Endothelial cell of umbilical vein (primary cell): ENCODE measurements around the gene SHROOM2. TPM values are rescaled to one million over a fixed set of nuclear protein-coding genes. Genes with fewer than 3 reads are reported as not detected.

Experiments used
- BruUV-seq: library from RNA; stranded (reverse); fragments of 400-500 nt; replicated peaks from 2 replicates; lab custom pipeline; 2021; lab: Mats Ljungman, UMichigan
- CTCF ChIA-PET: fragments of 300-600, 350-600 bp; sonication (Branson Sonifier 250); formaldehyde crosslinking; loops from one replicate; lab custom pipeline; 2021; ENCODE audit warnings: antibody characterized with exemption, inconsistent platforms; lab: Charles Lee
- POLR2A ChIA-PET: fragments of 300-600, 350-600 bp; sonication (Branson Sonifier 250); formaldehyde crosslinking; loops from one replicate; lab custom pipeline; 2021; ENCODE audit warnings: antibody characterized with exemption, inconsistent platforms; lab: Charles Lee
- DNase-seq: peaks from one replicate; pipeline ENCODE4 v3.0.0-alpha.2; 2011; ENCODE audit warnings: low read depth, low spot score
- FAIRE-seq: peaks from 2 replicates; lab custom pipeline; 2011; peaks lifted over from hg19 to GRCh38; lab: Jason Lieb, UNC
- H2AFZ ChIP-seq: 2 replicates; pipeline ENCODE4 v1.6.0; 2012; ENCODE audit warnings: low read depth, low read length, control low read depth, inconsistent platforms
- H3K27ac ChIP-seq: 2 replicates; pipeline ENCODE4 v1.5.1; 2011; ENCODE audit warnings: low read depth, mild to moderate bottlenecking, control low read depth, low read length, moderate library complexity; ENCODE audit not compliant: insufficient read depth
- H3K27me3 ChIP-seq, 2 experiments: 2 replicates each; pipeline versions ENCODE4 v1.6.0 to v1.6.1; 2011; ENCODE audit warnings: low read length in 2 of 2, mixed read lengths in 1 of 2; ENCODE audit not compliant: control insufficient read depth in 2 of 2, insufficient read depth in 2 of 2
- H3K36me3 ChIP-seq, 2 experiments: 2 replicates in 1 of 2; 3 replicates in 1 of 2; pipeline ENCODE4 v1.5.1; 2011; ENCODE audit warnings: low read length in 2 of 2, mild to moderate bottlenecking in 1 of 2, moderate library complexity in 1 of 2; ENCODE audit not compliant: control insufficient read depth in 2 of 2, insufficient read depth in 2 of 2; ENCODE audit errors: extremely low read depth in 1 of 2
- H3K4me1 ChIP-seq: 3 replicates; pipeline ENCODE4 v1.5.1; 2011; ENCODE audit warnings: mild to moderate bottlenecking, low read length; ENCODE audit not compliant: control insufficient read depth, insufficient read depth; ENCODE audit errors: extremely low read depth
- H3K4me2 ChIP-seq: 2 replicates; pipeline ENCODE4 v1.6.1; 2011; ENCODE audit warnings: low read length, control low read depth, mixed read lengths; ENCODE audit not compliant: insufficient read depth
- H3K4me3 ChIP-seq, 3 experiments: fragments of 200-600 bp in 1 of 3; sonication (generic), shearing (Covaris generic) in 1 of 3; replicated peaks in 1 of 3; 2 replicates each; pipeline ENCODE4 v1.5.1; 2011 to 2016; ENCODE audit warnings: control low read depth in 3 of 3, low read length in 3 of 3, mild to moderate bottlenecking in 2 of 3, inconsistent platforms in 1 of 3, low read depth in 1 of 3, moderate library complexity in 1 of 3; ENCODE audit not compliant: insufficient read depth in 1 of 3
- H3K79me2 ChIP-seq: 2 replicates; pipeline ENCODE4 v1.6.0; 2012; ENCODE audit warnings: low read length, inconsistent platforms; ENCODE audit not compliant: control insufficient read depth, insufficient read depth
- H3K9ac ChIP-seq: replicated peaks from 2 replicates; pipeline ENCODE3; 2011; ENCODE audit warnings: low read length, control low read depth; ENCODE audit not compliant: insufficient read depth; ENCODE audit errors: extremely low read depth
- H3K9me1 ChIP-seq: replicated peaks from 3 replicates; pipeline ENCODE4 v1.6.0; 2011; ENCODE audit warnings: mild to moderate bottlenecking, low read length; ENCODE audit not compliant: control insufficient read depth, insufficient read depth; ENCODE audit errors: extremely low read depth
- H3K9me3 ChIP-seq: replicated peaks from 2 replicates; pipeline ENCODE4 v1.5.1; 2012; ENCODE audit warnings: low read length, inconsistent platforms; ENCODE audit not compliant: control insufficient read depth, insufficient read depth
- H4K20me1 ChIP-seq: replicated peaks from 2 replicates; pipeline ENCODE3; 2011; ENCODE audit warnings: mild to moderate bottlenecking, low read length; ENCODE audit not compliant: control insufficient read depth, insufficient read depth; ENCODE audit errors: extremely low read depth
- EZH2 ChIP-seq: IDR thresholded peaks from 2 replicates; pipeline ENCODE4 v1.6.1; 2012; ENCODE audit warnings: borderline replicate concordance, low read depth, mild to moderate bottlenecking, moderate library complexity, low read length, inconsistent platforms; ENCODE audit not compliant: severe bottlenecking
- FOS ChIP-seq: IDR thresholded peaks from 2 replicates; pipeline ENCODE4 v1.6.1; 2011; ENCODE audit warnings: mild to moderate bottlenecking, low read length, moderate library complexity, borderline replicate concordance; ENCODE audit not compliant: insufficient read depth
- GATA2 ChIP-seq: IDR thresholded peaks from 2 replicates; pipeline ENCODE4 v1.7.0; 2011; ENCODE audit warnings: low read depth, mild to moderate bottlenecking, moderate library complexity, mixed read lengths, low read length; ENCODE audit not compliant: insufficient read length, insufficient read depth
- JUN ChIP-seq: IDR thresholded peaks from 2 replicates; pipeline ENCODE4 v1.6.1; 2011; ENCODE audit warnings: borderline replicate concordance, low read depth; ENCODE audit not compliant: insufficient read length, insufficient read depth
- MYC ChIP-seq: IDR thresholded peaks from one replicate; pipeline ENCODE4 v1.6.1; 2011; ENCODE audit warnings: mild to moderate bottlenecking, low read depth, low read length
- POLR2A ChIP-seq: IDR thresholded peaks from 2 replicates; pipeline ENCODE4 v1.6.1; 2012; ENCODE audit warnings: low read depth, mild to moderate bottlenecking, control low read depth, low read length
- POLR2AphosphoS5 ChIP-seq: IDR thresholded peaks from 2 replicates; pipeline ENCODE4 v1.6.1; 2012; ENCODE audit warnings: low read depth, mild to moderate bottlenecking, control low read depth, low read length, moderate library complexity; ENCODE audit not compliant: insufficient read depth
- dilution Hi-C: fragments of 300-500 bp; cut with MboI; formaldehyde crosslinking; loops from one replicate; pipeline ENCODE4 v1.15.0; 2019; ENCODE audit warnings: low sequenced_read_pairs; ENCODE audit not compliant: extremely low pct_ligation_motif_present
- intact Hi-C: fragments of 100-400 bp; cut with micrococcal nuclease; formaldehyde crosslinking; loops from one replicate; pipeline ENCODE4 v1.10.0; 2022
- polyA plus RNA-seq, 4 experiments: library from polyadenylated mRNA; depleted of rRNA in 3 of 4; stranded (reverse) in 3 of 4; unstranded in 1 of 4; fragments of >200 nt; gene quantifications; 2 replicates each; pipeline versions ENCODE4 v1.2.1 to v1.2.3, GENCODE V29; 2011 to 2012; ENCODE audit warnings: missing spikeins in 1 of 4
- total RNA-seq: library from RNA; stranded (reverse); gene quantifications from 2 replicates; pipeline ENCODE4 v1.2.3, GENCODE V29; 2021
- TF ChIP-seq, protein P1 (sequence below): IDR thresholded peaks from 2 replicates; pipeline ENCODE4 v1.6.1; 2011; ENCODE audit not compliant: insufficient read depth, insufficient read length
- TF ChIP-seq, protein P2 (sequence below), 2 donors: IDR thresholded peaks; 1 replicate in 1 of 2; 2 replicates in 1 of 2; pipeline ENCODE4 v1.5.1; 2011; ENCODE audit warnings: low read length in 2 of 2, mild to moderate bottlenecking in 2 of 2, moderate library complexity in 2 of 2, control low read depth in 1 of 2, inconsistent platforms in 1 of 2, low read depth in 1 of 2; ENCODE audit not compliant: insufficient read depth in 1 of 2; ENCODE audit errors: extremely low read depth in 1 of 2

Gene SHROOM2
- total and polyA plus RNA-seq, 2 donors (not counting 3 experiments of a cell fraction or from before 2014, with no cell fraction given) = 3.7 to 11.8 TPM

- Histone ChIP-seq H3K9me1 (no peaks in the 10 kb centered on the region), H3K27ac (no peak overlapping the region), H3K79me2 (no peaks in the 10 kb centered on the region), H3K27me3 (no peaks in the 10 kb centered on the region), H3K4me1 (peaks cover 3% of the 10 kb centered on the region), H2AFZ (no peak overlapping the region), H3K9me3 (no peaks in the 10 kb centered on the region), H3K36me3 (no peaks in the 10 kb centered on the region), H3K9ac (no peak overlapping the region), H3K4me2 (no peak overlapping the region), H3K4me3 (no peak overlapping the region), H4K20me1 (no peaks in the 10 kb centered on the region)
- BruUV-seq = no TSS peak
- DNase-seq = no peak
- ChIA-PET POLR2A (no interaction called here), CTCF (no interaction called here)
- TF ChIP-seq POLR2A = no peak
- TF ChIP-seq JUN = no peak
- no peak for TF ChIP-seq FOS
- no peak for TF ChIP-seq EZH2
- TF ChIP-seq, protein P1, sequence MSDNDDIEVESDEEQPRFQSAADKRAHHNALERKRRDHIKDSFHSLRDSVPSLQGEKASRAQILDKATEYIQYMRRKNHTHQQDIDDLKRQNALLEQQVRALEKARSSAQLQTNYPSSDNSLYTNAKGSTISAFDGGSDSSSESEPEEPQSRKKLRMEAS = no peak
- no peak for TF ChIP-seq POLR2AphosphoS5
- TF ChIP-seq, protein P2, sequence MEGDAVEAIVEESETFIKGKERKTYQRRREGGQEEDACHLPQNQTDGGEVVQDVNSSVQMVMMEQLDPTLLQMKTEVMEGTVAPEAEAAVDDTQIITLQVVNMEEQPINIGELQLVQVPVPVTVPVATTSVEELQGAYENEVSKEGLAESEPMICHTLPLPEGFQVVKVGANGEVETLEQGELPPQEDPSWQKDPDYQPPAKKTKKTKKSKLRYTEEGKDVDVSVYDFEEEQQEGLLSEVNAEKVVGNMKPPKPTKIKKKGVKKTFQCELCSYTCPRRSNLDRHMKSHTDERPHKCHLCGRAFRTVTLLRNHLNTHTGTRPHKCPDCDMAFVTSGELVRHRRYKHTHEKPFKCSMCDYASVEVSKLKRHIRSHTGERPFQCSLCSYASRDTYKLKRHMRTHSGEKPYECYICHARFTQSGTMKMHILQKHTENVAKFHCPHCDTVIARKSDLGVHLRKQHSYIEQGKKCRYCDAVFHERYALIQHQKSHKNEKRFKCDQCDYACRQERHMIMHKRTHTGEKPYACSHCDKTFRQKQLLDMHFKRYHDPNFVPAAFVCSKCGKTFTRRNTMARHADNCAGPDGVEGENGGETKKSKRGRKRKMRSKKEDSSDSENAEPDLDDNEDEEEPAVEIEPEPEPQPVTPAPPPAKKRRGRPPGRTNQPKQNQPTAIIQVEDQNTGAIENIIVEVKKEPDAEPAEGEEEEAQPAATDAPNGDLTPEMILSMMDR (IDR thresholded peaks at IDR 0.05; ENCODE audit: extremely low read depth in 1 of 2, insufficient read depth in 1 of 2, low read depth in 1 of 2, low read length in 2 of 2) = no peak
- no peak for TF ChIP-seq MYC
- no peak for TF ChIP-seq GATA2
- intact Hi-C loops = loop anchor here (5.0 kb wide), 1 partner anchor 87 kb away; the partner anchor contains the start of gene SHROOM2
- FAIRE-seq = peak; percentile 71
- dilution Hi-C loops = no loop called here
Measured at GRCh38 chrX:9874483-9874882, 88.3 kb downstream of the SHROOM2 start.
